ENCODE results near the gene ZNF283.

Gene ZNF283

GRCh38 chr19:43782311-43782660 is 44.8 kb upstream of the ZNF283 start:
- Histone ChIP-seq H3K27ac (ENCODE audit: low read depth, low read length, poor library complexity, severe bottlenecking) (peak overlapping the region; percentile 98), H3K9me2 (ENCODE audit: low read depth, low read length) (no peaks in the 10 kb centered on the region), H3K4me2 (ENCODE audit: low read length) (peak overlapping the region; percentile 85), H3K4me3 (ENCODE audit: low read depth, low read length, poor library complexity, severe bottlenecking) (peak overlapping the region; percentile 70), H3K9ac (ENCODE audit: low read length) (peak overlapping the region; percentile 16), H3F3A (ENCODE audit: insufficient read depth, low read length) (peaks cover 3% of the 10 kb centered on the region; the same call in 1 of the 2 replicates), H2AFZ (ENCODE audit: low read length) (no peak overlapping the region), H3K36me3 (ENCODE audit: insufficient read depth, low read length) (no peaks in the 10 kb centered on the region), H3K9me3 (ENCODE audit: low read length) (no peaks in the 10 kb centered on the region), H3K27me3 (ENCODE audit: insufficient read depth, low read length) (no peaks in the 10 kb centered on the region), H4K20me1 (ENCODE audit: insufficient read depth, low read length) (no peaks in the 10 kb centered on the region), H3K79me2 (ENCODE audit: insufficient read depth, low read length) (no peaks in the 10 kb centered on the region), H3K4me1 (ENCODE audit: insufficient read depth, low read length, severe bottlenecking) (peaks cover 76% of the 10 kb centered on the region)
- TF ChIP-seq EZH2 (IDR thresholded peaks at IDR 0.05; ENCODE audit: borderline replicate concordance, low read length) (no peak), CTCF (IDR thresholded peaks at IDR 0.05; ENCODE audit: low read length) (no peak)

GRCh38 chr19:43782689-43783231 is 44.4 kb upstream of the ZNF283 start:
- H3K9me3 ChIP-seq (ENCODE audit: low read length): no peaks in the 10 kb centered on the region
- no peaks in the 10 kb centered on the region for H3K9me2 ChIP-seq (ENCODE audit: low read depth, low read length)
- H3K9ac ChIP-seq (ENCODE audit: low read length): peak overlapping the region; percentile 16
- TF ChIP-seq CTCF (IDR thresholded peaks at IDR 0.05; ENCODE audit: low read length) (no peak), EZH2 (IDR thresholded peaks at IDR 0.05; ENCODE audit: borderline replicate concordance, low read length) (no peak)
- H4K20me1 ChIP-seq (ENCODE audit: insufficient read depth, low read length): no peaks in the 10 kb centered on the region
- no peaks in the 10 kb centered on the region for H3K79me2 ChIP-seq (ENCODE audit: insufficient read depth, low read length)
- H3K27me3 ChIP-seq (ENCODE audit: insufficient read depth, low read length): no peaks in the 10 kb centered on the region
- H2AFZ ChIP-seq (ENCODE audit: low read length): no peak overlapping the region
- no peaks in the 10 kb centered on the region for H3K36me3 ChIP-seq (ENCODE audit: insufficient read depth, low read length)
- H3K4me2 ChIP-seq (ENCODE audit: low read length): peak overlapping the region; percentile 85
- H3F3A ChIP-seq (ENCODE audit: insufficient read depth, low read length): peaks cover 3% of the 10 kb centered on the region; the same call in 1 of the 2 replicates
- H3K27ac ChIP-seq (ENCODE audit: low read depth, low read length, poor library complexity, severe bottlenecking): peak overlapping the region; percentile 98
- H3K4me1 ChIP-seq (ENCODE audit: insufficient read depth, low read length, severe bottlenecking): peaks cover 72% of the 10 kb centered on the region
- peak overlapping the region; percentile 70 for H3K4me3 ChIP-seq (ENCODE audit: low read depth, low read length, poor library complexity, severe bottlenecking)

GRCh38 chr19:43783636-43784035 is 43.5 kb upstream of the ZNF283 start:
- H3K9me3 ChIP-seq (ENCODE audit: low read length): no peaks in the 10 kb centered on the region
- no peaks in the 10 kb centered on the region for H3K36me3 ChIP-seq (ENCODE audit: insufficient read depth, low read length)
- H3K4me3 ChIP-seq (ENCODE audit: low read depth, low read length, poor library complexity, severe bottlenecking): peak overlapping the region; percentile 38
- peak overlapping the region; percentile 60 for H3K9ac ChIP-seq (ENCODE audit: low read length)
- H3K4me2 ChIP-seq (ENCODE audit: low read length): peak overlapping the region; percentile 73
- no peaks in the 10 kb centered on the region for H4K20me1 ChIP-seq (ENCODE audit: insufficient read depth, low read length)
- peak overlapping the region; percentile 98 for H3K27ac ChIP-seq (ENCODE audit: low read depth, low read length, poor library complexity, severe bottlenecking)
- no peaks in the 10 kb centered on the region for H3K27me3 ChIP-seq (ENCODE audit: insufficient read depth, low read length)
- peaks cover 3% of the 10 kb centered on the region; the same call in 1 of the 2 replicates for H3F3A ChIP-seq (ENCODE audit: insufficient read depth, low read length)
- no peak overlapping the region for H2AFZ ChIP-seq (ENCODE audit: low read length)
- H3K4me1 ChIP-seq (ENCODE audit: insufficient read depth, low read length, severe bottlenecking): peaks cover 63% of the 10 kb centered on the region
- no peaks in the 10 kb centered on the region for H3K79me2 ChIP-seq (ENCODE audit: insufficient read depth, low read length)
- H3K9me2 ChIP-seq (ENCODE audit: low read depth, low read length): no peaks in the 10 kb centered on the region
- TF ChIP-seq CTCF (IDR thresholded peaks at IDR 0.05; ENCODE audit: low read length): no peak
